Vagina (tissue), 2 donors: ENCODE results near the gene GFI1B. TPM values are rescaled to one million over a fixed set of nuclear protein-coding genes. Genes with fewer than 3 reads are reported as not detected.
"Not testable (repeated sequence)": the region's sequence is repeated elsewhere in the genome, so short reads cannot be mapped to it uniquely, and the experiment has no call there.

ENCODE experiments used
- DNase-seq, 2 donors: peaks; one replicate each; pipeline ENCODE4 v3.0.0-alpha.2; 2017; ENCODE audit errors: extremely low spot score in 2 of 2
- H3K27ac ChIP-seq: fragments of 200-600 bp; sonication (generic); one replicate; pipeline ENCODE4 v1.5.1; 2019
- H3K27me3 ChIP-seq: fragments of 200-600 bp; sonication (generic); one replicate; pipeline ENCODE4 v1.5.1; 2019
- H3K36me3 ChIP-seq, 2 donors: fragments of 200-600 bp; sonication (generic); one replicate each; pipeline ENCODE4 v1.5.1; 2017 to 2019
- H3K4me1 ChIP-seq: fragments of 200-600 bp; sonication (generic); one replicate; pipeline ENCODE4 v1.5.1; 2019
- H3K4me3 ChIP-seq, 2 donors: fragments of 200-600 bp; sonication (generic); 1 replicate in 1 of 2; 2 replicates in 1 of 2; pipeline ENCODE4 v1.5.1; 2016 to 2019
- H3K9me3 ChIP-seq: fragments of 200-600 bp; sonication (generic); one replicate; pipeline ENCODE4 v1.5.1; 2019
- CTCF ChIP-seq, 3 experiments: fragments of 450-650 bp in 2 of 3; fragments of 200-600 bp in 1 of 3; sonication (generic) in 1 of 3; IDR thresholded peaks; one replicate each; pipeline ENCODE4 v1.5.1; 2017 to 2019; ENCODE audit warnings: antibody characterized with exemption in 3 of 3, mild to moderate bottlenecking in 2 of 3, moderate library complexity in 2 of 3
- POLR2A ChIP-seq, 2 donors: fragments of 450-650 bp; IDR thresholded peaks; one replicate each; pipeline ENCODE4 v1.6.1; 2017; ENCODE audit warnings: antibody characterized with exemption in 2 of 2, mild to moderate bottlenecking in 2 of 2, moderate library complexity in 2 of 2
- POLR2AphosphoS5 ChIP-seq, 2 donors: sonication (generic); formaldehyde crosslinking; IDR thresholded peaks; one replicate each; pipeline ENCODE4 v1.9.0; 2017; ENCODE audit warnings: antibody characterized with exemption in 2 of 2, mild to moderate bottlenecking in 2 of 2, low read depth in 1 of 2; ENCODE audit not compliant: insufficient read depth in 1 of 2
- intact Hi-C: fragments of 100-400 bp; cut with DNase I; formaldehyde crosslinking; loops from one replicate; pipeline ENCODE4 v1.15.1; 2023
- total RNA-seq: library from RNA; depleted of rRNA; stranded (reverse); fragments of >200 nt; gene quantifications from one replicate; pipeline ENCODE4 v1.2.3, GENCODE V29; 2016

GFI1B gene
- total RNA-seq, 1 donor from 2014 or later: not detected

- intact Hi-C loops: no loop called here
- TF ChIP-seq CTCF (IDR thresholded peaks at IDR 0.05) (no peak), POLR2A (IDR thresholded peaks at IDR 0.05) (no peak), POLR2AphosphoS5 (IDR thresholded peaks at IDR 0.05; ENCODE audit: insufficient read depth in 1 of 2, low read depth in 1 of 2) (no peak)
Observed at GRCh38 chr9:132986640-132987620, 8.4 kb downstream of the GFI1B start.

GRCh38 chr9:132988244-132989013, 9.9 kb downstream of the GFI1B start:
- intact Hi-C loops: no loop called here
- TF ChIP-seq CTCF (IDR thresholded peaks at IDR 0.05) (no peak), POLR2A (IDR thresholded peaks at IDR 0.05) (no peak), POLR2AphosphoS5 (IDR thresholded peaks at IDR 0.05; ENCODE audit: insufficient read depth in 1 of 2, low read depth in 1 of 2) (no peak)
- Histone ChIP-seq H3K27me3 (no peaks in the 10 kb centered on the region), H3K27ac (no peak overlapping the region), H3K4me1 (no peaks in the 10 kb centered on the region), H3K9me3 (no peaks in the 10 kb centered on the region), H3K36me3 (no peaks in the 10 kb centered on the region), H3K4me3 (no peak overlapping the region)
- no peak for DNase-seq

More at GRCh38 chr9:132986640-132987620, 8.4 kb downstream of the GFI1B start:
- Histone ChIP-seq H3K4me1 (no peaks in the 10 kb centered on the region), H3K4me3 (no peak overlapping the region), H3K27me3 (no peaks in the 10 kb centered on the region), H3K36me3 (no peaks in the 10 kb centered on the region), H3K27ac (no peak overlapping the region), H3K9me3 (no peaks in the 10 kb centered on the region)
- no peak for DNase-seq

- no peaks in the 10 kb centered on the region for H3K27me3 ChIP-seq
- DNase-seq: no peak
- no peaks in the 10 kb centered on the region for H3K36me3 ChIP-seq
Observed at GRCh38 chr9:132989014-132989310, 10.5 kb downstream of the GFI1B start.

GRCh38 chr9:132989414-132989996, 11.0 kb downstream of the GFI1B start:
- intact Hi-C loops: no loop called here
- no peaks in the 10 kb centered on the region for H3K27me3 ChIP-seq
- H3K36me3 ChIP-seq: no peaks in the 10 kb centered on the region
- H3K4me3 ChIP-seq: no peak overlapping the region
- no peaks in the 10 kb centered on the region for H3K9me3 ChIP-seq
- no peak overlapping the region for H3K27ac ChIP-seq
- DNase-seq: no peak
- TF ChIP-seq POLR2A (IDR thresholded peaks at IDR 0.05) (no peak), CTCF (IDR thresholded peaks at IDR 0.05) (no peak), POLR2AphosphoS5 (IDR thresholded peaks at IDR 0.05; ENCODE audit: insufficient read depth in 1 of 2, low read depth in 1 of 2) (no peak)
- peaks cover 5% of the 10 kb centered on the region for H3K4me1 ChIP-seq

More at GRCh38 chr9:132989014-132989310, 10.5 kb downstream of the GFI1B start:
- no peaks in the 10 kb centered on the region for H3K9me3 ChIP-seq
- no peak overlapping the region for H3K27ac ChIP-seq
- intact Hi-C loops: no loop called here
- TF ChIP-seq CTCF (IDR thresholded peaks at IDR 0.05) (no peak), POLR2A (IDR thresholded peaks at IDR 0.05) (no peak), POLR2AphosphoS5 (IDR thresholded peaks at IDR 0.05; ENCODE audit: insufficient read depth in 1 of 2, low read depth in 1 of 2) (no peak)
- H3K4me3 ChIP-seq: no peak overlapping the region
- peaks cover under 1% of the 10 kb centered on the region for H3K4me1 ChIP-seq

GRCh38 chr9:132989998-132990557, 11.6 kb downstream of the GFI1B start:
- H3K4me3 ChIP-seq, H3K4me1 ChIP-seq, DNase-seq, H3K27ac ChIP-seq, H3K27me3 ChIP-seq, intact Hi-C loops, H3K36me3 ChIP-seq, H3K9me3 ChIP-seq: not testable (repeated sequence)
